Duodenal mucosa (tissue), 2 donors: ENCODE results near the gene LDB2.

Experiments used
- H3K27ac ChIP-seq: one replicate; pipeline ENCODE4 v1.7.0; 2013; ENCODE audit warnings: low read depth, low read length
- H3K27me3 ChIP-seq, 2 donors: one replicate each; pipeline ENCODE4 v1.7.0; 2013; ENCODE audit warnings: low read length in 2 of 2, control low read depth in 1 of 2; ENCODE audit not compliant: insufficient read depth in 2 of 2, control insufficient read depth in 1 of 2
- H3K36me3 ChIP-seq, 2 donors: one replicate each; pipeline ENCODE4 v1.7.0; 2013; ENCODE audit warnings: low read length in 2 of 2, control low read depth in 1 of 2; ENCODE audit not compliant: insufficient read depth in 2 of 2, control insufficient read depth in 1 of 2
- H3K4me1 ChIP-seq, 2 donors: one replicate each; pipeline ENCODE4 v1.7.0; 2013; ENCODE audit warnings: low read length in 2 of 2, control low read depth in 1 of 2; ENCODE audit not compliant: insufficient read depth in 2 of 2, control insufficient read depth in 1 of 2
- H3K4me3 ChIP-seq, 2 donors: one replicate each; pipeline ENCODE4 v1.7.0; 2013; ENCODE audit warnings: low read length in 2 of 2, low read depth in 1 of 2
- H3K9ac ChIP-seq, 2 donors: one replicate each; pipeline ENCODE4 v1.7.0; 2013; ENCODE audit warnings: low read length in 2 of 2, low read depth in 1 of 2
- H3K9me3 ChIP-seq, 2 donors: one replicate each; pipeline ENCODE4 v1.7.0; 2013; ENCODE audit warnings: low read length in 2 of 2, control low read depth in 1 of 2; ENCODE audit not compliant: control insufficient read depth in 1 of 2

Gene LDB2

GRCh38 chr4:16914208-16914607 is 15.8 kb upstream of the LDB2 start:
- H3K27ac ChIP-seq = no peak overlapping the region
- H3K27me3 ChIP-seq = no peaks in the 10 kb centered on the region
- no peaks in the 10 kb centered on the region for H3K36me3 ChIP-seq
- no peak overlapping the region for H3K9ac ChIP-seq
- H3K9me3 ChIP-seq = no peaks in the 10 kb centered on the region
- no peaks in the 10 kb centered on the region for H3K4me1 ChIP-seq
- no peak overlapping the region for H3K4me3 ChIP-seq

DNA sequence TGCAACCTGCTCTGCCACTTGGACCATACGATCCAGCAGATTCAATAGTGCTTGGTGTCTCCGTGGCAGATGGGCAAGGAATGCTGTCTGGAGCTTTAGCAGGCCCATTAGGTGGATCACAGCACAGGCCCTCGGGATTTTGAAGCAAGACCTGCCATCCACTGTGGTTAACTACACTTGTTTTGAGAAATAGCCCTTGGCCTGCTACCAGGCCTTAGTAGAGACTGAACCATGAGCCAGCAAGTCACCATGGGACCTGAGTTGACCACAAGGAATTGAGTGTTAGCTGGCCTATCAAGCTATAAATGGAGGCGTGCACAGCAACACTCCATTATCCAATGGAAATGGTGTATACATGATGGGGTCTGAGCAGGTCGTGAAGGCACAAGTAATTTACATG is 14.5 kb upstream of the LDB2 start:
- Histone ChIP-seq H3K27ac (no peak overlapping the region), H3K27me3 (no peaks in the 10 kb centered on the region), H3K4me1 (no peaks in the 10 kb centered on the region), H3K9ac (no peak overlapping the region), H3K36me3 (no peaks in the 10 kb centered on the region), H3K4me3 (no peak overlapping the region), H3K9me3 (no peaks in the 10 kb centered on the region)

DNA sequence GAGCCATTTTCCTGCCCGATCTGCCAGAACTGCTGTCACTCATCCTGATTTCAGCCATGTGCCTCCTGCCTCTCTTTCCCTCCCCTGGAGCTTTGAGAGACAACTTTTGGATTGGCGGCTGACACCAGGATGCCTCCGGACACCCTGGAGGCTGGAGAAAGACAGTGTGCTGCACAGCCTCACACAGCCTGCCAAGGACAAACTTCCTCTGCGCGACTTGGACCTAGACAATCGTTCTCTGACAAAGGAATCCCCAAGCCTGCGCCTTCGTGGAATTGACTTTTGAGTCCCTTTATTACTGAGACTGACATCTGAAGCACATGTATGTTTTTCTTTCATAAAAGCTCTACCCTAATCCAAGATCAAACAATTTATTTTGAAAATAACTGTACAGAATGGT is 10.8 kb upstream of the LDB2 start:
- Histone ChIP-seq H3K4me3 (no peak overlapping the region), H3K36me3 (no peaks in the 10 kb centered on the region), H3K27me3 (no peaks in the 10 kb centered on the region), H3K27ac (no peak overlapping the region), H3K9ac (no peak overlapping the region), H3K9me3 (no peaks in the 10 kb centered on the region), H3K4me1 (no peaks in the 10 kb centered on the region)

GRCh38 chr4:16908377-16909021 is 10.1 kb upstream of the LDB2 start:
- H3K4me1 ChIP-seq = no peaks in the 10 kb centered on the region
- H3K27me3 ChIP-seq = no peaks in the 10 kb centered on the region
- no peaks in the 10 kb centered on the region for H3K36me3 ChIP-seq
- H3K4me3 ChIP-seq = no peak overlapping the region
- no peaks in the 10 kb centered on the region for H3K9me3 ChIP-seq
- no peak overlapping the region for H3K9ac ChIP-seq
- no peak overlapping the region for H3K27ac ChIP-seq

GRCh38 chr4:16900325-16900724 is 1.9 kb upstream of the LDB2 start:
- no peaks in the 10 kb centered on the region for H3K27me3 ChIP-seq

DNA sequence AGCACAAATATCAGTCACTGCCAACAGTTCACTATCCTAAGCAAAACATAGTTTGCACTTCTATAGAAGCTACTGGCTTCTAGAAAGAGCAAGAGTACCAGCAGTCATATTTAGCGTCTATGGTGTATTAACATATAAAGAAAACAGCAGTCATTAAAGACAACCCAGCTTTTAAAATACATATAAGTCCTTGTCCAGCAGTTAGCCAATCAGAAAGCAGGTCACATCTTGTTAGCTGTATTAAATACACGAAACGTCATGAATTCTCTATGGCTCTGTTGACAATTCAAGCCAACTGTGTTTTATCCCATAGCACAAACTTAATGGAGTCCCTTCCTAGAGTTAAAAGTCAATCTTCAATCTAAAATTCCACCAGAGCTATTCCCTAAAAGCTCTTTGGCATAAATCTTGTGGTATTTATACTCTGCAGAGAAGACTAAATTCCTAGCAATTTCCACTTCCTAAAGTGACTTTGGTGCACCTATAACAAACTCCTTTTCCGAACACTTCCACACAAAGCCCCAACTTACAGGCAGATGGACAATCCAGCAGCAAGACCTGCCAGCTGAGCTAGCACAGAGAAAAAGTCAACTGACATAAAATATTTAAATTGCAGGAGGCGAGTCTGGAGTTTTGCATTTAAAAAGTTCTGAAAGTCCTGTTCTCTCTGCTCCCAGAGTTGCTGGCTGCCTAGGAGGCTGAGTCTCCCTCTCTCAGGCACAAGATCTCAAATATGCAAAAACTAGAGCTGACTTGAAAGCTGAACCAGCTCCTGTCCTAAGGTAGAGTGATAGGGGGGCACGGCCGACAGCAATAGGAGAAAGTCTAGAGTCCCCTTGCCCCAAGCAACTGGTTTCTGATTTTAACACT is 1.3 kb downstream of the LDB2 start:
- H3K9me3 ChIP-seq = no peaks in the 10 kb centered on the region
- no peaks in the 10 kb centered on the region for H3K4me1 ChIP-seq
- H3K27me3 ChIP-seq = no peaks in the 10 kb centered on the region
- peak overlapping the region; percentile 37 to 40 for H3K4me3 ChIP-seq
- no peak overlapping the region for H3K27ac ChIP-seq
- H3K9ac ChIP-seq = no peak overlapping the region
- no peaks in the 10 kb centered on the region for H3K36me3 ChIP-seq

More at GRCh38 chr4:16900325-16900724, 1.9 kb upstream of the LDB2 start:
- Histone ChIP-seq H3K4me1 (no peaks in the 10 kb centered on the region), H3K36me3 (no peaks in the 10 kb centered on the region), H3K9ac (no peak overlapping the region), H3K4me3 (no peak overlapping the region), H3K27ac (no peak overlapping the region), H3K9me3 (no peaks in the 10 kb centered on the region)

- Histone ChIP-seq H3K27me3 (no peaks in the 10 kb centered on the region), H3K9ac (no peak overlapping the region), H3K4me1 (no peaks in the 10 kb centered on the region), H3K27ac (no peak overlapping the region), H3K36me3 (no peaks in the 10 kb centered on the region), H3K9me3 (no peaks in the 10 kb centered on the region), H3K4me3 (no peak overlapping the region)
Observed at GRCh38 chr4:16894406-16894805, 4.0 kb downstream of the LDB2 start.

- H3K9ac ChIP-seq = no peak overlapping the region
- no peaks in the 10 kb centered on the region for H3K9me3 ChIP-seq
- no peaks in the 10 kb centered on the region for H3K36me3 ChIP-seq
- peak overlapping the region in 1 of 2 donors; percentile 7 for H3K4me3 ChIP-seq
- H3K27me3 ChIP-seq = no peaks in the 10 kb centered on the region
- H3K27ac ChIP-seq = no peak overlapping the region
- no peaks in the 10 kb centered on the region for H3K4me1 ChIP-seq
Observed at GRCh38 chr4:16893141-16893651, 5.2 kb downstream of the LDB2 start.

- Histone ChIP-seq H3K36me3 (no peaks in the 10 kb centered on the region), H3K27me3 (no peaks in the 10 kb centered on the region), H3K9ac (no peak overlapping the region), H3K4me1 (no peaks in the 10 kb centered on the region), H3K4me3 (no peak overlapping the region), H3K27ac (no peak overlapping the region), H3K9me3 (no peaks in the 10 kb centered on the region)
Observed at GRCh38 chr4:16890651-16891050, 7.8 kb downstream of the LDB2 start.

DNA sequence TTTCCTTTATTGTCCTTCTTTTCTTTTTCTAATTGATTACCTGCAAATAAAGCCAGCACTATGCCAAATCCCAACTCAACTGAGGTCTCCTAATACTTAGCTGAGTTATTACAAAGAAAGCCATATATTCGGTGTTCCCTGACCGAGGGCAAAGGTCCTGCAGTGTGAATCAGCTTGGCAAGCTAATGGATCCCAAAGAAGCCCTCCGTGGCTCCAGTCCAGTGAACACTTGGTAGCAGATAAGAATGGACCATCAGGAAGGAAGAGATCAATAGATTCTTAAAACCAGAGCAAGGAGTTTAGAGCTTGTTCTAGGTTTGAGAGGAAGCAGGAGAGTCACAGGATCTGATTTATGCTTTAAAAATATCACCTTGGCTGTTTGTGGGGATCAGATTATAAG is 8.5 kb downstream of the LDB2 start:
- Histone ChIP-seq H3K9ac (no peak overlapping the region), H3K27me3 (no peaks in the 10 kb centered on the region), H3K4me1 (no peaks in the 10 kb centered on the region), H3K9me3 (no peaks in the 10 kb centered on the region), H3K36me3 (no peaks in the 10 kb centered on the region), H3K4me3 (no peak overlapping the region), H3K27ac (no peak overlapping the region)
